Tibial artery (tissue), 4 donors: Measurements from ENCODE around the gene EPN2.
A peak's percentile ranks its signal among the peaks of the same experiment; 100 is the strongest.
"Not testable (repeated sequence)": the region's sequence is repeated elsewhere in the genome, so short reads cannot be mapped to it uniquely, and the experiment has no call there.

Experiments
- DNase-seq, 2 donors: peaks; one replicate each; pipeline ENCODE4 v3.0.0-alpha.2; 2019
- H3K27ac ChIP-seq, 2 donors: fragments of 200-600 bp; sonication (generic) in 1 of 2; 1 replicate in 1 of 2; 2 replicates in 1 of 2; pipeline ENCODE4 v1.5.1; 2018 to 2019; ENCODE audit warnings: mild to moderate bottlenecking in 1 of 2
- H3K27me3 ChIP-seq, 2 donors: fragments of 200-600 bp; sonication (generic) in 1 of 2; one replicate each; pipeline versions ENCODE4 v1.5.1 to v1.6.0; 2016 to 2019
- H3K36me3 ChIP-seq, 3 donors: fragments of 200-600 bp; sonication (generic) in 2 of 3; one replicate each; pipeline ENCODE4 v1.5.1; 2016 to 2019; ENCODE audit warnings: mild to moderate bottlenecking in 2 of 3
- H3K4me1 ChIP-seq, 4 donors: fragments of 200-600 bp; sonication (generic) in 2 of 4; 1 replicate in 3 of 4; 2 replicates in 1 of 4; pipeline ENCODE4 v1.5.1; 2016 to 2019
- H3K4me3 ChIP-seq, 2 donors: fragments of 200-600 bp; sonication (generic) in 1 of 2; 1 replicate in 1 of 2; 2 replicates in 1 of 2; pipeline ENCODE4 v1.5.1; 2018 to 2019; ENCODE audit warnings: mild to moderate bottlenecking in 2 of 2
- H3K9me3 ChIP-seq, 3 donors: fragments of 200-600 bp; sonication (generic) in 1 of 3; one replicate each; pipeline ENCODE4 v1.5.1; 2016 to 2019
- intact Hi-C: fragments of 100-400 bp; cut with DNase I; formaldehyde crosslinking; loops from one replicate; pipeline ENCODE4 v1.15.0; 2023; ENCODE audit warnings: low total_unique reads

Gene EPN2

DNA sequence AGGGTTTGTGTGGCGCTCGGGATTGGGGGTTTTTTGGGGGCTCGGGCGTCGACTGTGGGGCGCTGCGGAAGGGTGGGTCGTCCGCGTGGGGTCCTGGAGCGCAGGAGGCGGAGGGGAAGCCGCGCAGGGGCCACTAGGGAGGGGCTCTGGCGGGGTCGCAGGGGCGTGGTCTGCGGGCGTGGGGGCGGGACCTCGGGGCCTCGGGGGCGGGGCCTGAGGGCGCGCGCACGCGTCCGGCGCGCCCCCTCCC lies at the start of gene EPN2:
TSS of gene EPN2 (plus strand) at position 228 of the 250 bp plus-strand sequence. CDS start 45,754 bp downstream, outside the sequence.
- H3K27me3 ChIP-seq, H3K36me3 ChIP-seq, intact Hi-C loops, H3K9me3 ChIP-seq: not testable (repeated sequence)
- peak; percentile 32 to 78 for DNase-seq
- Histone ChIP-seq H3K27ac (peak within 1 kb of the TSS; percentile 83 to 93), H3K4me3 (peak within 1 kb of the TSS; percentile 76 to 86), H3K4me1 (peaks cover 0 to 39% (median 12%) of the 10 kb centered on the region in 4 donors)

DNA sequence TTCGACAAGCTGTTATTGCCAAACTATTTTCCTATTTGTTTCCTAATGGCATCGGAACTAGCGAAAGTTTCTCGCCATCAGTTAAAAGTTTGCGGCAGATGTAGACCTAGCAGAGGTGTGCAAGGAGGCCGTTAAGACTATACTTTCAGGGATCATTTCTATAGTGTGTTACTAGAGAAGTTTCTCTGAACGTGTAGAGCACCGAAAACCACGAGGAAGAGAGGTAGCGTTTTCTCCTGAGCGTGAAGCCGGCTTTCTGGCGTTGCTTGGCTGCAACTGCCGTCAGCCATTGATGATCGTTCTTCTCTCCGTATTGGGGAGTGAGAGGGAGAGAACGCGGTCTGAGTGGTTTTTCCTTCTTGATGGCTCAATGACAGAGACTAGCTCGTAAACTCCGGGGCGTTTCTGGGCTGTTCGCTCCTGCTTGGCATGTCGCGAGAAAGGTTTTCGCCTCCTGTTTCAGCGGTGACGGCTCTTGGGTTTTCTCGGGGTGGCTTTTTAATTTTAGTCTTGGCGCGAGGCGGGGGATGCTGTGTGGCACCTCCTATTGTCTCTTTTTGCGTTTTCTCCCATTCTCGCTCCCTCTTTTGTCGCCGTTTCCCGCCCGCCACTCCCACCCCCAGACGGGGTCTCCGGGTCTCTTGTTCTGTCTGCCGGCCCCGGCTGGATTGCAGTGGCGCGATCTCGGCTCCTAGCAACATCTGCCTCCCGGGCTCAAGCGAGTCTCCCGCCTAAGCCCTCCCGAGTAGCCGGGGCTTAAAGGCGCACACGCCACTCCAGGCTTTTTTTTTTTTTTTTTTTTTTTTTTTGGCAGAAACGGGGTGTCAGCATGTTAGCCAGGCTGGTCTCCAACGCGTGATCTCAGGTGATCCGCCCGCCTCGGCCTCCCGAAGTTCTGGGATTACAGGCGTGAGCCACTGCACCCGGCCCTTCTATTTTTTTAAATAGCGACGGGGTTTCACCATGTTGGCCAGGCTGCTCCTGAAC lies 49.0 kb upstream of the EPN2 start:
- H3K27me3 ChIP-seq, H3K9me3 ChIP-seq, DNase-seq, H3K36me3 ChIP-seq, H3K4me1 ChIP-seq, intact Hi-C loops: not testable (repeated sequence)
- H3K27ac ChIP-seq = peak overlapping the region; percentile 51 to 59
- H3K4me3 ChIP-seq = peak overlapping the region in 1 of 2 donors; percentile 19

DNA sequence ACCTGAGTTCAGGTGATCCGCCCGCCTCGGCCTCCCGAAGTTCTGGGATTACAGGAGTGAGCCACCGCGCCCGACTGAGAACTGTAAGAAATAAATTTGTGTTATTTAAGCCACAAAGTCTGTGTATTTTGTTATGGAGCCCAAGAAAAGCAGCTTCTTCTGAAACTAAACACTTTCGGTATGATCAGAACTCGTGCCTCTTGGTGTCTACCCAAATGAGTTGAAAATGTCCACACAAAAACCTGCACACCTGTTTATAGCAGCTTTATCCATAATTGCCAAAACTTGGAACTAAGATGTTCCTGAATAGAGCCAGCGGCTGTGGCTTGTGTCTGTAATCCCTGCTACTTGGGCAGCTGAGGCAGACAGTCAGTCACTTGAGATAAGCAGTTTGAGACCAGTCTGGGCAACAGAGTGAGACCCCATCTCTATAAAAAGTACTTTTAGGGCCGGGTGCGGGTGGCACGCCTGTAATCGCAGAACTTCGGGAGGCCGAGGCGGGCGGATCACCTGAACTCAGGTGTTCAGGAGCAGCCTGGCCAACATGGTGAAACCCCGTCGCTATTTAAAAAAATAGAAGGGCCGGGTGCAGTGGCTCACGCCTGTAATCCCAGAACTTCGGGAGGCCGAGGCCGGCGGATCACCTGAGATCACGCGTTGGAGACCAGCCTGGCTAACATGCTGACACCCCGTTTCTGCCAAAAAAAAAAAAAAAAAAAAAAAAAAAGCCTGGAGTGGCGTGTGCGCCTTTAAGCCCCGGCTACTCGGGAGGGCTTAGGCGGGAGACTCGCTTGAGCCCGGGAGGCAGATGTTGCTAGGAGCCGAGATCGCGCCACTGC lies 48.1 kb upstream of the EPN2 start:
- H3K36me3 ChIP-seq, H3K27ac ChIP-seq, H3K4me1 ChIP-seq, H3K9me3 ChIP-seq, H3K4me3 ChIP-seq, H3K27me3 ChIP-seq, intact Hi-C loops, DNase-seq: not testable (repeated sequence)

DNA sequence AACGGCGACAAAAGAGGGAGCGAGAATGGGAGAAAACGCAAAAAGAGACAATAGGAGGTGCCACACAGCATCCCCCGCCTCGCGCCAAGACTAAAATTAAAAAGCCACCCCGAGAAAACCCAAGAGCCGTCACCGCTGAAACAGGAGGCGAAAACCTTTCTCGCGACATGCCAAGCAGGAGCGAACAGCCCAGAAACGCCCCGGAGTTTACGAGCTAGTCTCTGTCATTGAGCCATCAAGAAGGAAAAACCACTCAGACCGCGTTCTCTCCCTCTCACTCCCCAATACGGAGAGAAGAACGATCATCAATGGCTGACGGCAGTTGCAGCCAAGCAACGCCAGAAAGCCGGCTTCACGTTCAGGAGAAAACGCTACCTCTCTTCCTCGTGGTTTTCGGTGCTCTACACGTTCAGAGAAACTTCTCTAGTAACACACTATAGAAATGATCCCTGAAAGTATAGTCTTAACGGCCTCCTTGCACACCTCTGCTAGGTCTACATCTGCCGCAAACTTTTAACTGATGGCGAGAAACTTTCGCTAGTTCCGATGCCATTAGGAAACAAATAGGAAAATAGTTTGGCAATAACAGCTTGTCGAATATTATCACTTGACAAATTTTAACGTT lies 47.3 kb upstream of the EPN2 start:
- not testable (repeated sequence) for H3K27me3 ChIP-seq, H3K4me1 ChIP-seq

DNA sequence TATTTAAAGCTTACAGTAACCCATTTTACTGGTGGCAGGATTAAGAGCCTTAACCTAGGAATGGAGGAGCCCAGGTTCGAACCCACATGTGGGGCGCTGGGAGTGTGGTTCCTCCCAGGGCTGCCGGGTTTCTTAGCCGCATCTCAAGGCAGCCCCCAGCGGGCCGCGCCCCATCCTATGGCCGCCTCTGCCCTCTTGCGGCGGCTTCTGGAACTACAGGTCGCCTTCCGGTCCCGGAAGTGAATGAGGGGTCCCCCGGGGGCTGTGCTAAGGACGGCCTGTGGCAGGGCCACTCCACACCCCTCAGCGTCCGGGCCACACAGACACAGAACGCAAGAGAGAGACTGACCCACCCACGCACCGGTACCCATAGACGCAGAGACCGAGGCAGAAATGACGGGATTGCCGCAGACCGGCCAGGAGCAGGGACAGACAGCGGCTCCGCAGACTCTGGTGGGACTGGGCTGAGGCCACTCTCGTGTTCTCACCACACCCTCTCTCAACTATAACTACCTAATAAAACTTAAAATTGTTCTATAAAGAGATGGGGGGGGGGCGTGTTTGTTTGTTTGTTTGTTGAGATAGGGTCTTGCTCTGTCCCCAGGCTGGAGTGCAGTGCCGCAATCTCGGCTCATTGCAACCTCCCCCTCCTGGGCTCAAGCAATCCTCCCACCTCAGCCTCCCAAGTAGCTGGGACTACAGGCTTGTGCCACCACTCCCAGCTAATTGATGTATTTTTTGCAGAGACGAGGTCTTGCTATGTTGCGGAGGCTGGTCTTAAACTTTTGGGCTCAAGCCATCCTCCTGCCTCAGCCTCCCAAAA lies 40.6 kb upstream of the EPN2 start:
- H3K36me3 ChIP-seq, H3K27me3 ChIP-seq, H3K9me3 ChIP-seq, H3K4me1 ChIP-seq, intact Hi-C loops: not testable (repeated sequence)
- DNase-seq = peak in 1 of 2 donors; percentile 12
- Histone ChIP-seq H3K4me3 (peak overlapping the region; percentile 42 to 53), H3K27ac (peak overlapping the region in 1 of 2 donors; percentile 74)

More for the DNA sequence above, 47.3 kb upstream of the EPN2 start:
- intact Hi-C loops, H3K4me3 ChIP-seq, H3K36me3 ChIP-seq, DNase-seq, H3K9me3 ChIP-seq, H3K27ac ChIP-seq: not testable (repeated sequence)

DNA sequence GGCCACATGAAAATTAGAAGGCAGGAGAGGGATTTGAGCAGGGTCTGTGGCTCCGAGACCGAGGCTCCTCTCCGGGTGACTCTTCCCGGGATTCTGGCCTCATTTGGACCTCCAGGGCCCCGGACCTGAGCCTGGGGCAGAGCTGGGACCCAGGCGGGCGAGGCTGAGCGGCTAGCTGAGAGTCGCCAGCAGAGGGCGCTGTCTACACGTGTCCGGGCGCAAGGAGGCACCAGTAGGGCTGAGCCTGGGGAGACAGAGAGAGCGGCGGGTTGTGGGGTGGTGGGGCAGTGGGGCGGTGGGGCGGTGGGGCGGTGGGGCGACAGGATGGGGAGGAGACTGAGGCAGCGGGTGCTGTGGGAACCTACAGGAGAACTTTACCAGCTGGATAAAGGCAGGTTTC lies 34.7 kb upstream of the EPN2 start:
- H3K4me3 ChIP-seq, H3K27ac ChIP-seq, DNase-seq, H3K9me3 ChIP-seq, H3K27me3 ChIP-seq, H3K4me1 ChIP-seq, intact Hi-C loops, H3K36me3 ChIP-seq: not testable (repeated sequence)

DNA sequence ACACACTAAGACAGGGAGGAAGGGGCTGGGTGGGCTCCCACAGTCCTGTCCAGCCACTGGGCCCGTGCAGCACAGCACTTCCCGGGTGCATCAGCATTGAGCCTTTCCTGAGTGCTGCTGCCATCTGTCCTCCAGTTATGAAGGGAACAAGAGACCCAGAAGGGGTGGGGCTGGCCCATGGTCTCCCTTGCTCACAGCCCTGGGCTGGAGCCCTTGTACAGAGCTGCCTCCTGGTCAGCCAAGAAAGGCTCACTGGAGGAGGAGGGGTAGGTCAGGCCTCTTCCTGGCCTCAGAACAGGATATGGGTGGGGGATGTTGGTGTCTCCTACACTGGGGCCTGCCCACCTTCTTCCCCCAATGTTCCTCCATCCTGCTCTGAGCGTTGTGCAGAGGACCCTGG lies 33.7 kb upstream of the EPN2 start:
- H3K27me3 ChIP-seq, H3K9me3 ChIP-seq, H3K36me3 ChIP-seq, intact Hi-C loops, H3K4me3 ChIP-seq, H3K4me1 ChIP-seq, DNase-seq, H3K27ac ChIP-seq: not testable (repeated sequence)

DNA sequence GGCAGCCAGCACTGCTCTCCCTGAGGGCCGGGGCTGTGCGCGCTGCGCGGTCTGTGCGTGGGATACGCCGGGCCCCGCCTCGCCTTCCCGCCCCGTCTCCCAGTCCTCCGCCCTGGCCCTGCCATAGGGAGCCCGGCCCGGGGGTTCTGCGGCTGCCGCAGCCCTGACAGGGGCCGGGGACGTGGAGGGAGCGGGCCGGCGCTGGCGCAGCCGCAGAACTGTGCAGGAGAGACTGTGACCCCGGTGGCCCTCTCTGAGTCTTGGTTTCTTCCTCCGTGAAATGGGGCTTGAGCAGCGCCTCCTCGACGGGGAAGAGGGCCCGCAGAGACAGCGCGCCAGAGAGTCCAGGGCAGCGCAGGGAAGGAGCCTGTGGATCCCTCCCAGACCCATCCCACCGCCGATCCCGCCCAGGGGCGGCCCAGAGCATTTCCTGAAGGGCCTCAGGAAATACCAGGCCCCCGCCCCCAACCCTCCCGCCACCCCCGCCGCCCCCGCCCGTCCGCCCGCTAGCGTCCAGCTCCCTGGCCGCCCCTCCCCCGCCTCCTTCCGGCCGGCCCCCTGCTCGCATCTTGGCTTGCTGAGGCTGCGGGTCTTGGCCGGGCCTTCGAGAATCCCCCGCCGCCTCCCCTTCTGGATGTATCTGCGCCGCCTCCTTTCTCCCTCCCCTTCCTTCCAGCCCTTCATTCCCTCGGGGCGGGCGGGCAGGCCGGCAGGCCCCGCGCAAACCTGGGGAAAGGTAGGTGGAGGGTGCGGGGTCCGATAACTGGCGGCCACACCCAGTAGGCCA lies 21.9 kb upstream of the EPN2 start:
- H3K4me3 ChIP-seq, intact Hi-C loops, H3K27me3 ChIP-seq, DNase-seq, H3K4me1 ChIP-seq, H3K9me3 ChIP-seq, H3K27ac ChIP-seq, H3K36me3 ChIP-seq: not testable (repeated sequence)

DNA sequence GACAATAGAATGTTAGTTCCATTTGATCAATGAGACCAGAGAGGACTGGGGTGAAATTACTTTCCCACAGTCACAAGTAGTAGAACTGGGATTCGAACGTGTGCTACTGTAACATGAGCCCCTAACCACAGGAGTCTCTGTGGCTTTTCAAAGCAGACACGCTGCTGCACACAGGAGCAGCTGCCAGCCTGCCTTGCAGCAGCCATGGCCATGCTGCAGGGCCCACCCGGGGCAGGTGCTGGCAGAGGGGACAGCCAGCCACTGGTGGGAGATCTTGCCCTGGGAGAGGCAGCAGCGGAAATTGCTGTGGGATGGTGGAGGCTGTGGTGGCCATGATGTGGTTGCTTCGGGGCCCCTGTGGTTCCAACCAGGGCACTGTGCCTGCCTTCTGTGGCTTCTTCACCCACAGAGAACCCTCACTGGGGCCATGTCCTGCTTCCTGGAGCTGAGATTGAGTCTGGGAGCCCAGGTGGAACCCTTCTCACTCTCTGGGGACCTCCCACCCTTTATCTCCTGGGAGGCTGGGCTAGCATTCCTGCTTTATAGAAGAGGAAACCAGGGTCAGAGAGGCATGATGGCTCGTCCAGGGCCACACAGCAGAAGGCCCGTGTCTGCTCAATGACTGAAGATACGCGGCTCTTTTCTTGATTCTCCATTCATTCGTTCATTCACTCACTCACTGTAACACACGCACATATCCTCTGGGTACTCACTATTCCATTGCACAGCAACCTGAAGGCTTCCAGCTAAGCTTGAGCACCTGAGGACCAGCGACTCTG lies 20.8 kb upstream of the EPN2 start:
- H3K4me1 ChIP-seq, H3K27me3 ChIP-seq, H3K9me3 ChIP-seq, DNase-seq, H3K4me3 ChIP-seq, intact Hi-C loops, H3K36me3 ChIP-seq, H3K27ac ChIP-seq: not testable (repeated sequence)

DNA sequence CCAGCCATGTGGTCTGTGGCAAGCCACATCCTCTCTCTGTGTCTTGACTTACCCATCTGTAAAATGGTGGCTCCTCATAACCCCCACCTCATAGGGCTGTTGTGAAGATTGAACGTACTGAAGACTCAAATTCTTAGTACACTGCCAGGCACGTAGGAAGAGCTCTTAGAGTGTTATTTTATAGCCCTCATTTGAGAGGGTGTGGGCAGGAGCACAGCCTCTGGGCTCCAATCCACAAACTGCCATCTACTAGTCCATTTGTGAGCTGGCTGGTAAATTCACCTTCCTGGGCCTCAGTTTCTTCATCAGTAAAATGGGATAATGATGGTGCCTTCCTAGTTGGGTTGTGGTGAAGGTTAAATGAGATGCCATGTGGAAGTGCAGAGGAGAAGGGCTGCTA lies 18.3 kb upstream of the EPN2 start:
- H3K9me3 ChIP-seq, H3K36me3 ChIP-seq, H3K4me3 ChIP-seq, DNase-seq, H3K27me3 ChIP-seq, H3K4me1 ChIP-seq, intact Hi-C loops, H3K27ac ChIP-seq: not testable (repeated sequence)

DNA sequence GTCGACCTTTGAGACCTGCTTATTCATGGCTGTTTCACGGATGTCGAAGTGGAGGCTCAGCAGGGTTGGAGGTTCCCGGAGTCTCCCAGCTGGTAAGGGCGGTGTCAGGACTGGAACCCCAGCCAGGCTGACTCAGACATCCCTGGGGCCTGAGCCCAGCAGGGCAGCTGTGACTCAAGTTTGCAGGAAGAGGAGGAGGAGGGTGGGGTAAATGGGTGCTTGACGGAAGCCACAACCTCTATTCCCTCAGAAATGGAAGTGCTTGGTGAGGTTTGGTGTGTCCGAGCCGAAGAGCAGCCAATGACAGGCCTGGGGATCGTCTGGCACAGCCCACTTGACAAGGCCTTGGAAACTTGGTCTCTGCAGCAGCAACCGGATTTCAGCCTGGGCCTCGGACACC lies 17.8 kb upstream of the EPN2 start:
- DNase-seq, H3K36me3 ChIP-seq, H3K4me3 ChIP-seq, H3K27me3 ChIP-seq, H3K27ac ChIP-seq, H3K4me1 ChIP-seq, intact Hi-C loops, H3K9me3 ChIP-seq: not testable (repeated sequence)

DNA sequence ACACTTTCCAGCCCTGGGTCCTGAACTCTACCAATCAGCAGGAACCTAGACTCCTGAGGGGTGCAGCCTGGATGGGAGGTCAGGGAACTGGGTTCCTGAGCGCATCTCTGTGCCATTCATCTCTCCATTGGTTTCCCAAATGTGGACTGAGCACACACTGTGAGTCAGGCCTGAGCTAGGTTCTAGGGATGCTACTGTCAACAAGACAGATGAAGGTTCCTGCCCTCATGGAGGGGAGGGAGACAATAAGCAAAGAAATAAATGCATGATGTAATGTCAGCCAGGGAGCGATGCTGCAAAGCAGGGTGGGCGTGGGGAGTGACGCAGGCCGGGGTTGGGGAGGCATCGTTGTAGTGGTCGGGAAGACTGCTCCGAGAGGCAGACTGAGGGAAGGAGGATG lies 17.0 kb upstream of the EPN2 start:
- intact Hi-C loops, H3K9me3 ChIP-seq, H3K36me3 ChIP-seq, H3K27ac ChIP-seq, DNase-seq, H3K4me3 ChIP-seq, H3K27me3 ChIP-seq, H3K4me1 ChIP-seq: not testable (repeated sequence)
